ENCODE results near the gene GOLGA6L7.

DNA sequence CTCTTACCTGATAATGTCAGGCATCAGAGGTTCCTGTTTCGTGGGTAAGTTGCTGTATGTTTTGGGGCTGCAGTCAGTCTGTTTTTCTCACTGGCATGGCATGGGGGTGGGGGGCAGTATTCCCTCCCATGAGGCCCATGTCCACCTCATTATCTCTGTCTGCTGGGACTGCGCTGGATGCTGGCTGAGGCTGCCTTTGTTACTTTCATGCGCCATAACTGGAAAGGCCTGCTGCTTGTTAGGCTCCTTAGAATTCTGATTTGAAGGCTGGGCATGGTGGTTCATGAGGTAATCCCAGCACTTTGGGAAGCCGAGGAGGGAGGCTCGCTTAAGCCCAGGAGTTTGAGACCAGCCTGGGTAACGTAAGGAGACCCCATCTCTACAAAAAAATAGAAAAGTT, 47.1 kb upstream of the GOLGA6L7 start:
- TF ChIP-seq, protein P1, sequence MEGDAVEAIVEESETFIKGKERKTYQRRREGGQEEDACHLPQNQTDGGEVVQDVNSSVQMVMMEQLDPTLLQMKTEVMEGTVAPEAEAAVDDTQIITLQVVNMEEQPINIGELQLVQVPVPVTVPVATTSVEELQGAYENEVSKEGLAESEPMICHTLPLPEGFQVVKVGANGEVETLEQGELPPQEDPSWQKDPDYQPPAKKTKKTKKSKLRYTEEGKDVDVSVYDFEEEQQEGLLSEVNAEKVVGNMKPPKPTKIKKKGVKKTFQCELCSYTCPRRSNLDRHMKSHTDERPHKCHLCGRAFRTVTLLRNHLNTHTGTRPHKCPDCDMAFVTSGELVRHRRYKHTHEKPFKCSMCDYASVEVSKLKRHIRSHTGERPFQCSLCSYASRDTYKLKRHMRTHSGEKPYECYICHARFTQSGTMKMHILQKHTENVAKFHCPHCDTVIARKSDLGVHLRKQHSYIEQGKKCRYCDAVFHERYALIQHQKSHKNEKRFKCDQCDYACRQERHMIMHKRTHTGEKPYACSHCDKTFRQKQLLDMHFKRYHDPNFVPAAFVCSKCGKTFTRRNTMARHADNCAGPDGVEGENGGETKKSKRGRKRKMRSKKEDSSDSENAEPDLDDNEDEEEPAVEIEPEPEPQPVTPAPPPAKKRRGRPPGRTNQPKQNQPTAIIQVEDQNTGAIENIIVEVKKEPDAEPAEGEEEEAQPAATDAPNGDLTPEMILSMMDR (IDR thresholded peaks at IDR 0.05) = no peak
- no peak for TF ChIP-seq EZH2 (IDR thresholded peaks at IDR 0.05; ENCODE audit: borderline replicate concordance, insufficient read depth, low read depth, low read length, poor library complexity, severe bottlenecking)

Measured in B cell (primary cell).